GM18517 (cell line): Measurements from ENCODE around the gene BRIX1.
"Not testable (repeated sequence)": the region's sequence is repeated elsewhere in the genome, so short reads cannot be mapped to it uniquely, and the experiment has no call there.

ENCODE experiments used
- ATAC-seq: cut with Tn5 transposase; IDR thresholded peaks from one replicate; pipeline ENCODE4 v1.9.1; 2021; ENCODE audit warnings: mild to moderate bottlenecking, moderate library complexity; ENCODE audit not compliant: unreplicated experiment

The BRIX1 gene

GRCh38 chr5:34914671-34915138 is 806 bp upstream of the BRIX1 start:
- ATAC-seq = peak; percentile 17

GRCh38 chr5:34915856-34916192 is 313 bp downstream of the BRIX1 start:
- peak; percentile 26 for ATAC-seq

- no peak for ATAC-seq
These were observed 1.0 kb downstream of the BRIX1 start for GRCh38 chr5:34916518-34916917.

DNA sequence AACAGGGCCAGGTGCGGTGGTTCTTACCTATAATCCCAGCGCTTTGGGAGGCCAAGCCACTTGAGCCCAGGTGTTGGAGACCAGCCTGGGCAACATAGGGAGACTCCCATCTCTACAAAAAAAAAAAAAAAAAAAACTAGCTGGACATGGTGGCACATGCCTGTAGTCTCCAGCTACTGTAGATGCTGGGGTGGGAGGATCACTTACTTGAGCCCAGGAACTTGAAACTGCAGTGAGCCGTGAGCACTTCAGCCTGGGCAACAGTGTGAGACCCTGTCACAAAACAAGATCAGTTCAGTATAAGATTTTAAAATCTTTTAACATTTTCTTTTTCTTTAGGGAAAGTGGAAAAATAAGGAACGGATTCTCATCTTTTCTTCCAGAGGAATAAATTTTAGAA is 2.5 kb downstream of the BRIX1 start:
- ATAC-seq = no peak

DNA sequence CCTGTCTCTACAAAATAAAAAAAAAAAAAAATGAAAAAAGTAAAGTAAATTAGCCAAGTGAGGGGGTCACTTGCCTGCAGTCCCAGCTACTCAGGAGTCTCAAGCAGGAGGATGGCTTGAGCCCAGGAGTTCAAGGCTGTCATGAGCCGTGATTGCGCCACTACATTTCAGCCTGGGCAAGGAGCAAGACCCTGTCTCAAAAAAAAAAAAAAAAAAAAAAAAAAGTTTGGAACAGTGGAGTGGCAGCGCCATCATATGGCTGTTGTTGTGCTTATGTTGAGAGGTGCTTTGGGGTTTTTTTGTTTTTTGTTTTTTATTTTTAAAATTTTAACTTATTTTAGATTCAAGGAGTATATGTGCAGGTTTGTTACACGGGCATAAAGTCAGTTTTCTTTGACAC is 3.6 kb downstream of the BRIX1 start:
- ATAC-seq = no peak

- not testable (repeated sequence) for ATAC-seq
These were observed 7.7 kb downstream of the BRIX1 start for GRCh38 chr5:34923256-34923655.

DNA sequence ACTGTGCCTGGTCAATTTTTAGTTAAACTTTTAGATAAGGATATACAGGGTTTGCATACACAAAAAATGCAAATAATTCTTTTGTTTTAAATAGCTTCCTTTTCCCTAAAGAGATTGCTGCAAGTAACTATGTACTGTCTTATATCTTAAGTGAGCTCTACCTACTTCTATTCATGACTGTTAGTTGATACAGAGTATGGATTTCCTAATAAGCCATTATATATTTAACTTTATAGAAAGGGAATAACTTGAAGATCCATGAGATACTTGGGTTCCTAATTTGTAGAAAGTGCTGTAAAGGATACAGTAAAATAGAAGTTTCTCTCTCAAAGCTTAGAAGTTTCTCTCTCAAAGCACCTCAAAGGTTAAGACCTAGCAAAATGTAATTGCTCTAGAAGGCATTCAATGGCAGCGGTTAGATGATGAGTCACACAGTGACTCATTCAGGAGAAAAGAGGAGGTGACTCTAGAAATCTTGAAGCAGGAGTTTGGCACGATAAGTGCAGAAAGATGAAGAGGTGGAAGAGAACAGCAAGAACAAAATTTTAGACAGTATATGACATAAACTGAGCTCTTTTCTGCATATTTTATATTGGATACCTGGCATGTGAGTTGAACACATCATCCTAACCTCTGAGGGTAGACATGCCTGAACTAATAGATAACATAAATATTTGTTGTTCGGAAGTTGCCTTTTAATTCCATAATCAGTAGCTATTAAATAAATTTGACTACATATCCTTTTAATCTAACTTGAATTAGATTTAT is 8.4 kb downstream of the BRIX1 start:
- peak; percentile 41 for ATAC-seq

GRCh38 chr5:34924462-34924765 is 8.9 kb downstream of the BRIX1 start:
- ATAC-seq = no peak

DNA sequence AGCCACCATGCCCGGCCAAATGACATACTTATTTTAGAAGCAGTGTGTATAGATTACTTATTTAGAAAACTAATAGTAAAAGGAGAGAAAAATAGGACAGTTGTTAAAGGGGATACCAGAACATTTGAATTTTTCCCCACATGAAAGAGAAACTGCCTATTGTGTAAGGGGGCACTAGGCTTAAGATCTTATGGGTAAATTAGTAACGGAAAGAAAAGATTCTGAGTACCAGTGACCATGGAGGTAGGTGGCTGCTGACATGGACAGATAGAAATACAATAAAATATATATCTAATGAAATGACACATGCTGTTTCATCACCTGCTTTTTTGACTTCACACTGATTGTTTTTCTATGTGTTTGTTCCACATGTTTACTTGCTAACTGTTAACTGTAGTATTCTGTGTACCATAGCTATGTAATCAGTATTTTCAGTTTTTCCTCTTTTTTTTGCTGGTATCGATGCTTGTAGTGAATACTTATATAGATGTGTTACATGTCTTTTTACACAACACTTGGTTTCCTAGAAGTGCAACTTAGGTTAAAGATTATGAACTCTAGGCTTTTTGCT is 10.9 kb downstream of the BRIX1 start:
- ATAC-seq = no peak

DNA sequence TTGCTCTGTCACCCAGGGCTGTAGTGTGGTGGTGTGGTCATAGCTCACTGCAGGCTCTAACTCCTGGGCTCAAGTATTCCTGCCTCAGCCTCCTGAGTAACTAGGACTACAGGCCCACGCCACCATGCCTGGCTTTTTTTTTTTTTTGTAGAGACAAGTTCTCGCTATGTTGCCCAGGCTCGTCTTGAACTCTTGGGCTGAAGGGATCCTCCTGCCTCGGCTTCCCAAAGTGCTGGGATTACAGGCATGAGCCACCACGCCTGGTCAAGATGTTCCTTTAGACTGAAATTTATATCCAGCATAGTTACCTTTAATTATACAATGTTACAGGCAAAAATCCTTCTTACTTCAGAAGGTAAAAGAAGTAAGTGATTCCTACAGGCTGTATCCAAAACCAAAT is 12.3 kb downstream of the BRIX1 start:
- ATAC-seq = no peak

GRCh38 chr5:34928267-34928666 is 12.8 kb downstream of the BRIX1 start:
- ATAC-seq = no peak

- peak; percentile 86 for ATAC-seq
These were observed 13.7 kb downstream of the BRIX1 start, which contains the start of gene DNAJC21 for GRCh38 chr5:34929134-34929719. TSS of gene DNAJC21 (plus strand) at chr5:34929559. CDS start at chr5:34929820, 261 bp downstream.

- peak; percentile 78 for ATAC-seq
These were observed 14.4 kb downstream of the BRIX1 start for GRCh38 chr5:34929720-34930461.

DNA sequence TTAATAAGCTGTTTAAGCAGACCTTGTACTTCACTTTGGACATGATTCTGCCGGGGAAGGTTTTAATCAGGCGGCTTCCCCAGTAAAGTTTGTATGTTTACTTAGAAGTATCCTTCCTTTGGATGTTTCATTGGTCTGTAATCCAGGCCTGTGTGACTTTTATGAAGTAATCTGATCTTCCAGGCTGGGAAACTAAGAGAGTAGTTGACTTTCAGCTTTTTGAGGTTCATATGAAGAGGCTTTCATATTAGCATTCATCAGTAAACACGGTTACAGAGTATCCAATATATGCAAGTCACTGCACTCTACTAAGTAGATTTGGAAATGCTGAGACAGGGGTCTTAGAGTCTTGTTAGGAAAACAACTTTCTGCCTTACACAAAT is 14.9 kb downstream of the BRIX1 start:
- no peak for ATAC-seq

- ATAC-seq = no peak
These were observed 15.4 kb downstream of the BRIX1 start for GRCh38 chr5:34930870-34931269.

DNA sequence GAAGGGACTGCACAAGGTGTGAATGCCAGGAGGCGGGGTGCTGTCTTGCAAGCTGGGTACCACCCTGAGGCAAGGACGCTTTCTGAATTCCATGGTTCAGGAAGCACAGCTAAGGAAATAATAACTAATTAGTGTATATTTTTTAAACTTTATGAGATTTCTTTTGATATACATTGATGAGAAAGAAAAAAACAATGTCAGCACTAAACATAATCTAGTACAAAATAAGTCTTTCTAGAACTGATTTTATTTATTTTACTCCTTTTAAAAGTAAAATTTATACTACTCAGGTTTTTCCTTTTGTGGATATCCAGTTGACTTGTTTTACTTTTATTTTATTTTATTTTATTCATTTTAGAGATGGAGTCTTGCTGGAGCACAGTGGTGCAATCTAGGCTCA is 17.4 kb downstream of the BRIX1 start:
- ATAC-seq = no peak

DNA sequence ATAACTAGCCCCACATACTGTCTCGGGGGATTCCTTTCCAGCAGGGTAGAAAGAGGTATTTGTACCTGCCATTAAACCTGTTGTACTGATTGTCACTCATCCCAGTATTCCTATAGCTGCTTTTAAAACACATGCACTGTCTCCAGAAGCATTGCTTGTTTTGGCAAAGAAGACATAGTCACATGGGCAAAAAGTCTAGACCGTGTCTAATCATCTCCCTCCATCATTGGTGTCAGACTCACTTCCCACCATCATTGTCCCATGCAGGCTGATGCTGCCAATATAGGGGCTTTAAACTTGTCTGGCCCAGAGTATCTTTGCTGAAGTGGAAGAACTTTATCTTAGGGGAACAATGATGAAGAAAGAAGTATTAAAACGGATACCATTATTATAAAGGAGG is 26.4 kb downstream of the BRIX1 start:
- no peak for ATAC-seq

DNA sequence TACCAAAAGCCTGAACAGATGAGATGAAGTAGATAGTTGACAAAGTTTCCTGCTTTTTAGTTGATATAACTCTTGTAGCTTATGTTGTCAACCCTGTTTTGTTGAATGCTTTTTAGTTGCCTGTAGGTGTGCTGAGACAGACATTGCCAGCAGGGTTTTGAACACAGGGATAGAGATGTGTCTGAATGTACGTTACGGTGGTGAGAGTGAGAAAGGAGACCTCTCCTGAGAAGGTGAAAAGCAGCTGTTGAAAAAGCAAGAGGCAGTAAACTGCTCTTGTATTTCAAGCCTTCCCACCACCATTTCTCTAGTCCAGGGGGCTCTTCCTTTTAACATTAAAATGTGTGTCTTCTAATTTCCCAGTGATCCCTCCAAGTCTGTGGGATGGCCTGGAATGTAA is 28.5 kb downstream of the BRIX1 start:
- no peak for ATAC-seq

DNA sequence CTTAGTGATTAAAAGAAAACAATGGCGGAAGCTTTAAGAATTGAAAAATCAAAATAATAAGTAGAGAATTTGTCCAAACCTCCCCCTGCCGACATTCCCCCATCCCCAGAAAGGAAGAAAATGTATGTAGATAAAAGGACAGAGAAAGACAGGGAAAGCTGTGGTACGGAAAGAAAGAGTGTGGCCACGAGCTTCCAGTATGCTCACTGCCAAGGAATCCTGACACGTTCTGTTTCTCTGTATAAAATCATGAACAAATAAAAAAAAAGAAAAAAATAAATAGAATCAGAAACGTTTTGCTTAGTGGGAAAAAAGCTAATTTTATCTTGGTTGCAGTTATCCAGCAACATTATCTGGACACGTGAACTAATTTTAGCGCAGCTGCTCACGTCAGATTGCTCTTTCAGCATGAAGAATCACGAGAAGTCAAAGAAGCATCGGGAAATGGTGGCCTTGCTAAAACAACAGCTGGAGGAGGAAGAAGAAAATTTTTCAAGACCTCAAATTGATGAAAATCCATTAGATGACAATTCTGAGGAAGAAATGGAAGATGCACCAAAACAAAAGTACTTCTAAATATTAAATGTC is 29.0 kb downstream of the BRIX1 start:
- no peak for ATAC-seq

DNA sequence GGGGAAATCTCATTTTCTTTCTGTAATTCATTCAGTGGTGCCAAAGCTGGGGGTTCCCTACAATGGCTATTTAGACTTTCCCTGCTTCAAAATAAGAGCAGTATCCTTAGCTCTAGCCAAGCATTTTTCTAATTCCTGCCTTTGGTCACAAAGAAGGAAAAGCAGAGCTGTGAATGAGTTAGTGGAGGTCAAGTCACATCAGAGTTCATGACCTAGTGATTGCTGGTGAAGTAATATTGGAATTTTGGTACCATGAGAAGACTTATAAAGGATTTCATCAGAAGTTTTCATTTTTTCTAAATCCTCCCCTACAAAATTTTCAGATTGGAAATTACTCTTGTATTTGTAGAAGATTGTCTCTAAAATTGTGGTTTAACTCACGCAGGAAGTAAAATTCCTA is 41.8 kb downstream of the BRIX1 start:
- ATAC-seq = no peak
